ENCODE measurements around the gene CTSL. TPM values are rescaled to one million over a fixed set of nuclear protein-coding genes. Genes with fewer than 3 reads are reported as not detected.
A peak's percentile ranks its signal among the peaks of the same experiment; 100 is the strongest.

The CTSL gene
- total RNA-seq, 2 donors from 2014 or later, result 3.4 to 4.0 TPM

DNA sequence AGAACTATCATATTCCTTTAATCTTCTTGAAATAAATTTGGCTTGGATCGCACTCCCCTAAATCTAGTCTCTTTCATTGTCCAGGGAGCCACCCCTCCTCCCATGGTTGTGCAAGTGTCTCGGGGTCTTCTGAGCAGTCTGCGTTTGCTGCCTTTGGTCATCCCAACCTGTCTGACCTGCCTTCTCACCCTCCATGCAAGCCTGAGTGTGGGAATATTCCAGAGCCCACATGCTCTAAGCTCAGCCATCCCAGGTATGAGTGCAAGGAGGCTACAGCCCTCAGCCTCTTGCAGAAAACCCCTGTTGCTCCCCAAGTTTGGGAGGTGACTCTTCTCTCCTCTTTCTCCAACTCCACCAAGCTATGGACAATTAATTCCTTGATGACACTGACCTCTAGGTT, 7.7 kb upstream of the CTSL start:
- no peak overlapping the region for H3K27ac Mint-ChIP-seq
- no peak overlapping the region for H3K4me3 Mint-ChIP-seq
- no peaks in the 10 kb centered on the region for H3K27me3 Mint-ChIP-seq
- no peak for DNase-seq
- H3K4me1 Mint-ChIP-seq, result peaks cover 10% of the 10 kb centered on the region
- no peaks in the 10 kb centered on the region for H3K36me3 Mint-ChIP-seq (ENCODE audit: low read depth)
- no peaks in the 10 kb centered on the region for H3K9me3 ChIP-seq (ENCODE audit: control insufficient read depth, low read length, poor library complexity, severe bottlenecking)
- no peak for ATAC-seq

DNA sequence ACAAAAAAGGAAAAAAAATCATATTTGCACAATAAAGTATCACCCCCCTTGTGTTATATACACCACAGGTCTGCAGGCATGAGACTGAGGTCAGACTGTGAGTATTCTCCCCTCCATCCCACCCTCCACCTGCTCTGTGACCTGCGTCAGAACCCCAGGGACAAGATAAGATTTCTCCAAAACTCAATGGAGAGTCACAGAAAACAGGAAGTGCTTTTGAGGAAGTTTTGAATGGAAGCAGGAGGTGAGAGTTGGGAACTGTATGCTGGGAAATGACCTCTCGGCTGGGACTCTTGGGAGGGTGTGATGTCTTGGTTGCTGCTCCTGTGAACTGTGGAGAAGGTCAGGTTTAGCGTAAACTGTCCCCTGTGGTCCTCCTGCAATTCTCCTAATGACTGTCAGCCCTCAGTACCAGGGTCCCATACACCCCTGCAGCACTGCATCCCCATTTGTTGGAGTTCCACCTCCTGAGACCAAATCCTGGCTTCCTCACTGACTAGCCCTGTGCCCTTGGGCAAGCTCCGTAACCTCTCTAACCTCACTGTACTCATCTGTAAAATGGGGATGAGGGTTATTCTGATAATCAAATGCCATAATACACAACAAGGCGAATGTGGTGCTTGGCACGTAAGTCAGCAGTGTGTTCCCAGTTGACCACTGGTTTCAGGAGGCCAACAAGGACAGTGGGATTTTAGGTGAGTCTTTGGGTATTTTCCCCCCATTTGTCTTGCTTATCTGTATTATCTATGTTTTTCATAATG, 6.9 kb upstream of the CTSL start:
- H3K36me3 Mint-ChIP-seq (ENCODE audit: low read depth), result no peaks in the 10 kb centered on the region
- H3K4me3 Mint-ChIP-seq, result no peak overlapping the region

DNA sequence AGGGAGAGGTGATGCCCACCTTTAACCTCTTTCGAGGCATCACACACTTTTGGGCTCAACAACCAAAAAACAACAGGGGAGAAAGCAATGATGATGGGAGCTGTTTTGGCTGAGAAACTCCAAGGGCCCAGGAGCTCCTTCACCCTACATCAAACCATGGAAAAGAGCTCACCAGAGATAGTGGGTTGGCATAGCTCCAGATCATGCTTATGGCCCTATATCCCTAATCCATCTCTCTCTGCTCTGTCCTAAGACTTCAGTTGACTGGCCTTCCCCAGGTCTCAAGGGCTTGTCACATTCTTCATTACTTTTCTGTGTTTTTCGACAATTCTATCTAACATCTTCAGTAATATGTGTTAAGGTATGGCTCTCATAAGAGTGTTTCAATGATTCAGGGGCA, 5.7 kb upstream of the CTSL start:
- ATAC-seq, result no peak
- no peaks in the 10 kb centered on the region for H3K9me3 ChIP-seq (ENCODE audit: control insufficient read depth, low read length, poor library complexity, severe bottlenecking)
- H3K4me3 Mint-ChIP-seq, result no peak overlapping the region
- H3K36me3 Mint-ChIP-seq (ENCODE audit: low read depth), result no peaks in the 10 kb centered on the region
- no peak for DNase-seq
- H3K27ac Mint-ChIP-seq, result no peak overlapping the region
- H3K4me1 Mint-ChIP-seq, result peaks cover 2% of the 10 kb centered on the region
- H3K27me3 Mint-ChIP-seq, result no peaks in the 10 kb centered on the region

More for the DNA sequence above, 6.9 kb upstream of the CTSL start:
- Mint-ChIP-seq H3K27ac (no peak overlapping the region), H3K4me1 (peaks cover 4% of the 10 kb centered on the region), H3K27me3 (no peaks in the 10 kb centered on the region)
- no peaks in the 10 kb centered on the region for H3K9me3 ChIP-seq (ENCODE audit: control insufficient read depth, low read length, poor library complexity, severe bottlenecking)
- no peak for DNase-seq
- no peak for ATAC-seq

DNA sequence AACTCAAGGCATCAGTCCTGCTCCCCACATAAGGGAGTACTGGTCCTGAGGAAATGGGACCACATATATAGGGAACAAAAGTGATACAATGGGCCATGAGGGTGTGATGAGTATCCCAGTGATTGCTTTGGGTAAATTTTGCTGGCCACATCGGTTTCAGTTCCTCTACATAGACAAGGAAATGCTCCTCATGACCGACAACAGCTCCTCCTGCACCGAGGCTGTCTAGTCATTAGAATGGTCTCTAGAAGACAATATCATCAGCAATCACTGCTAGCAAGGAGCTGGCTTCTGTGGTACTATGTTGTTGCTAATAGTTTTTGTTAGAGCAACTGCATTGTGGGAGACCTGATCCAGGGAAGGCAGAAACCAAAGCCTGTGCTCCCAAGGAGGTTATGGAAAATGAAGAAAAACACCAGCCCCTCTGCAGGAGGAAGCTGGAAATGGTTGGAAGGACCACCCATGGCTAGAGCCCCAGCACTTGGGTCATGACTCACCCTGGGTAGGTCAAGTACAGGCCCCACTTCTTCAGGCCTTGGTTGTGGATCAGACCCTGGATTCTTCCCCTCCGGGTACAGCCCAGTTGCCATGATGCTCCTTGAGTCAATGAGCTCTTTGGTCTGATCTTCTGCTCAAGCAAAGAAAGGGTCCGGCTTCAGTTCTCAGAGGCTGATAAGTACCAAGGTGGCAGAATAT, 3.4 kb upstream of the CTSL start:
- H3K9me3 ChIP-seq (ENCODE audit: control insufficient read depth, low read length, poor library complexity, severe bottlenecking), result no peaks in the 10 kb centered on the region
- ATAC-seq (no peak), DNase-seq (no peak)
- H3K27me3 Mint-ChIP-seq, result peaks cover 5% of the 10 kb centered on the region
- peaks cover 4% of the 10 kb centered on the region for H3K36me3 Mint-ChIP-seq (ENCODE audit: low read depth)
- no peak overlapping the region for H3K27ac Mint-ChIP-seq
- peaks cover 9% of the 10 kb centered on the region for H3K4me1 Mint-ChIP-seq
- H3K4me3 Mint-ChIP-seq, result no peak overlapping the region

DNA sequence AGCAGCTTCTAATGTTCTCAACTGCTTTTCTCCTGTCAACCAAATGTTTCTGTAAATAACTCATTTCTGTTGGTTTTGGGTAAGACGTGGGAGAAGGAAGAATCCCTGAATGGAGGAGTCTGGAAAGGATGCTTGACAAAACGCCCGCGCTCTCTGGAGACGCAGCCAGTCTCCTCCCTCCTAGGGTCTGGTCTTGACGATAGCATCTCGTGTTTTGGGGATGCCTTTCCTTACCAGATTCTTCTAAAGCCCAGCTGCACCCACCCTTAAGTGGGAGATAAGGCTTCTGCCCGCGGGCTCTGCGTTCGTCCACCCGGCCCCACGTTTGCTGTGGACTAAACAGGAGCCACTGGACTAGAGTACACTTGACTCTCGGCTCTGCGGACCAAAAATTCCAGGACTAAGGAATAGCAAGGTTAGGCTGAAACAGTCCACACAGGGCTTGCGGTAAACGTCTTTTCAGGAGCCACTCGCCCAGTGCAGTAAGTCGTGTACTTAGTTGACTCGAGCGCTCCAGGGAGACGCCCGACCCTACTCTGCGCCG, 491 bp upstream of the CTSL start:
- peaks cover 11% of the 10 kb centered on the region for H3K4me1 Mint-ChIP-seq
- peaks cover 5% of the 10 kb centered on the region for H3K27me3 Mint-ChIP-seq
- ATAC-seq, result no peak
- H3K27ac Mint-ChIP-seq, result peak overlapping the region; percentile 93
- peaks cover 4% of the 10 kb centered on the region for H3K36me3 Mint-ChIP-seq (ENCODE audit: low read depth)
- no peaks in the 10 kb centered on the region for H3K9me3 ChIP-seq (ENCODE audit: control insufficient read depth, low read length, poor library complexity, severe bottlenecking)
- DNase-seq, result no peak
- peak overlapping the region; percentile 96 for H3K4me3 Mint-ChIP-seq

DNA sequence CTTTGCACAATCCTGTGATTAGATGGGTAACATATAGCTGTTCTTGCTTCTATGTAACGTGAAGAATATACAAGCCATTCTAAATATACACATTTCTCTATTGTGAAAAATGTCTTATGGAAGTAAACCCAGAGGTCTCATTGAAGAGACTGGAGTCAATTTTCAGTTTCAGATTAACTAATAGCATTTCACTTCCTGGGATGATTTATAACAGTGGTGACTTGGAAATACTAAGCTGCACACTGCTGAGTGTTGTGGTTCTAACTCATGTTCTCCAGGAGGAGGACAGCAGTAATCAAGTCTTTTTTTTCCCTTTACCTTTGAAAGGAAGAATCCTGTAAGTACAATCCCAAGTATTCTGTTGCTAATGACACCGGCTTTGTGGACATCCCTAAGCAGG, 3.3 kb downstream of the CTSL start:
- peaks cover 8% of the 10 kb centered on the region for H3K36me3 Mint-ChIP-seq (ENCODE audit: low read depth)
- peaks cover 13% of the 10 kb centered on the region for H3K4me1 Mint-ChIP-seq

DNA sequence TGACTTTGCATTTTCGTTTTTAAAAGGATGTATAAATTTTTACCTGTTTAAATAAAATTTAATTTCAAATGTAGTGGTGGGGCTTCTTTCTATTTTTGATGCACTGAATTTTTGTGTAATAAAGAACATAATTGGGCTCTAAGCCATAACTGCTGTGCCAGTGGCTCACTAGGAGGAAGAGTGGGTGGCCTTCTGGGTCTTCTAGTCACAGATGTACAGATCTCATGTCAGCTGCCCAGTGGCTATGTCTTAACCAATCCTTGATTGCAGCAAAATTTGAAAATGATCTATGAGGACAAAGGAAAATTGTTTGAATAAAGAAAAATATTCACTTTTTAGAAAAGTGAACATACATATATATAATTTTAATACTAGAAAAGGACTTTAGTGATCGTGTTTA, 5.4 kb downstream of the CTSL start:
- H3K36me3 Mint-ChIP-seq (ENCODE audit: low read depth), result peaks cover 6% of the 10 kb centered on the region
- ATAC-seq, result no peak

More for the DNA sequence above, 3.3 kb downstream of the CTSL start:
- H3K4me3 Mint-ChIP-seq, result no peak overlapping the region
- H3K27ac Mint-ChIP-seq, result no peak overlapping the region
- ATAC-seq (no peak), DNase-seq (no peak)
- peaks cover 27% of the 10 kb centered on the region for H3K27me3 Mint-ChIP-seq
- H3K9me3 ChIP-seq (ENCODE audit: control insufficient read depth, low read length, poor library complexity, severe bottlenecking), result no peaks in the 10 kb centered on the region

DNA sequence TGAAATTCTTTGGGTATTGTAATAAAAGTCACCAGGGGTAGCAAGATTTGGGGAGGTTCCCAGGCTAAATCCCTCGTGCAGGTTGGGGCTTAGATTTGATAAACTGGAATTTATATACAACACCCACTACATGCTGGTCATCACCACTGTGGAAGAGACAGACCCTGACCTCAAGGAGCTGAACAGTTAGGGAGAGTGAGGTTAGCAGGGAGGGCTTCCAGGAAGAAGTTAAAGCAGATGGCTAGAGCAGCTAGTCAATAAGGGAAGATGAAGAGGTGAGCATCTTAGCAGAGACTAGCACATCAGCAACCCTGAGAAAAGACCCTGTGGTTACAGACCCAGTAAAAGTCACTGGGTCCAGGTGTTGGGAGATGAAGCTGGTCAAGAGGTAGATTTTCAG, 6.4 kb downstream of the CTSL start:
- peaks cover 6% of the 10 kb centered on the region for H3K36me3 Mint-ChIP-seq (ENCODE audit: low read depth)
- H3K27ac Mint-ChIP-seq, result peak overlapping the region; percentile 21
- peaks cover 24% of the 10 kb centered on the region for H3K27me3 Mint-ChIP-seq
- peaks cover 6% of the 10 kb centered on the region for H3K4me1 Mint-ChIP-seq
- no peak for ATAC-seq
- no peak for DNase-seq
- no peaks in the 10 kb centered on the region for H3K9me3 ChIP-seq (ENCODE audit: control insufficient read depth, low read length, poor library complexity, severe bottlenecking)
- H3K4me3 Mint-ChIP-seq, result no peak overlapping the region

More for the DNA sequence above, 5.4 kb downstream of the CTSL start:
- H3K27me3 Mint-ChIP-seq, result peaks cover 24% of the 10 kb centered on the region
- DNase-seq, result no peak
- no peaks in the 10 kb centered on the region for H3K9me3 ChIP-seq (ENCODE audit: control insufficient read depth, low read length, poor library complexity, severe bottlenecking)
- H3K4me1 Mint-ChIP-seq, result peaks cover 8% of the 10 kb centered on the region
- no peak overlapping the region for H3K4me3 Mint-ChIP-seq
- H3K27ac Mint-ChIP-seq, result no peak overlapping the region

DNA sequence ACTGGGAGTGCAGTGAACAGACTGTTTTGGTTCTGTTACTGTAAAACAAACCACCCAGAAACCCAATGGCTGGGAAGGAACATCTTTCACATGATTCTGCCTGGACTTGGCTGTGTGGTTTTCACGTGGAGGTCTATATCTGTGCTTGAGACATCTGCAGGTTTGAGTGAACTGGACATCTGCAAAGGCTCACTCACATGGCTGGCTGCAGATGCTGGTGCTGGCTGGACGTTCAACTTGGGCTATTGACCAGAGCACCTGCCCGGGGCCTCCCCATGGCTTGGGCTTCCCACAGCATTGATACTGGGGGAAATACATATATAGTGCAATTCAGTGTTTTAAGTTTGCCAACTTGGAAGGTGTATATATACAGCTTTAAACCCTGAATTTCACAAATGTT, 6.8 kb downstream of the CTSL start:
- H3K27me3 Mint-ChIP-seq, result peaks cover 24% of the 10 kb centered on the region
- peaks cover 5% of the 10 kb centered on the region for H3K4me1 Mint-ChIP-seq
- H3K9me3 ChIP-seq (ENCODE audit: control insufficient read depth, low read length, poor library complexity, severe bottlenecking), result no peaks in the 10 kb centered on the region
- peaks cover 6% of the 10 kb centered on the region for H3K36me3 Mint-ChIP-seq (ENCODE audit: low read depth)
- no peak for DNase-seq
- H3K27ac Mint-ChIP-seq, result no peak overlapping the region
- ATAC-seq, result no peak
- no peak overlapping the region for H3K4me3 Mint-ChIP-seq

DNA sequence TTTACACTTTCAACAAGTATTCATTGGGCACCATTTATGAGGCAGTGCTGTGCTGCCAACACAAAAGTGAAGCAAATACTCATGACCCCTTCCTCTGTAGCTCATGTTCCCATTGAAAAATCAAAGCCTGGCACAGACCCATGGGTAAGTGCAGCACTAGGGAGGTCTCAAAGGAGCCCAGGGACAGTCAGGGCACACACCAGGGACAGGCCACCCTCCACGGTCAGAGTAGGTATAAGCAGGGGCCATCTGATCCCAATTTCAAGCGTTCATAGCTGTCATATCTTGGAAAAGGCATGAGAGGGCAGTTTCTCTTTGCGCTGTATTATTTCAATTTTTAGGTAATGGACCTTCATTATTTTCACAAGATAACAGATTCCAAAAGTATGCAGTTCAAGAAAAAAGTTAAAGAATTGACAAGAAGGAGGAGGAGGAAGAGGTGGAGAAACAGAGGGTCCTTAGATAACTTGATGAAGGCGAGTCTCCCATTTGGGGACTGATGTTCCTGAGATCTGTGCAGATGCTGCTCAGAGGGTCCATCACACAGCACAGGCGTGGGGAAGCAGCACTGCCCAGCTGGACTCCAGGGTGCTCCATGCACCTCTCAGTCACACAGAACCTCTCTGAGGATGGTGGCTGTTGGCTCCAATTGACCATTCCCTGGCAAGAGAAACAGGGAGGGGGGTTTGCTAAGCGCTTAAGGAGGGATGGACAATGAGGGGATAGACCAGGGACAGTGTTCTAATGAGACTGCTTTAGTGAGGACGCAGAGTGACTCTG, 7.5 kb downstream of the CTSL start:
- Mint-ChIP-seq H3K4me1 (peaks cover 4% of the 10 kb centered on the region), H3K4me3 (no peak overlapping the region)

DNA sequence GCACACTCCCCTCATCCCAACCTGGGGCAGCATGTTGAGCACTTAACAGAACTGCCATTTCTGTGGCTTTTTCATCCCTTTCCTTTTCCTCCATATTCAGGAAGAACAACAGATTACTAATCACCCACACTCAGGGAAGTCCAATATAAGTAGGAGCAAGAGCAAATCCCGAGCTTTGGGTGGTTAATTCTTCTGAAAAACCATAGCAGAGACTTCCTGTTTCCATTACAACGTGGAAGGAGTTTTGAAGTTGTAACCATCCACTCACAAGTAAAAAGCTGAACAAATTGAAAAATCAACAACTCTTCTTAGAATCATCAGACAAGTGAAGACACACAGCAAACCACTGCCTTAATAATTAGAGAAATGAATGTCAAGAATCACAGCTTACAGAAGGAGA, 8.2 kb downstream of the CTSL start:
- DNase-seq (no peak), ATAC-seq (no peak)
- no peaks in the 10 kb centered on the region for H3K9me3 ChIP-seq (ENCODE audit: control insufficient read depth, low read length, poor library complexity, severe bottlenecking)
- Mint-ChIP-seq H3K27me3 (peaks cover 25% of the 10 kb centered on the region), H3K27ac (no peak overlapping the region), H3K4me3 (no peak overlapping the region), H3K36me3 (ENCODE audit: low read depth) (peaks cover 6% of the 10 kb centered on the region), H3K4me1 (peaks cover 4% of the 10 kb centered on the region)

More for the DNA sequence above, 7.5 kb downstream of the CTSL start:
- Mint-ChIP-seq H3K36me3 (ENCODE audit: low read depth) (peaks cover 6% of the 10 kb centered on the region), H3K27me3 (peaks cover 24% of the 10 kb centered on the region), H3K27ac (no peak overlapping the region)
- DNase-seq, result no peak
- no peak for ATAC-seq
- H3K9me3 ChIP-seq (ENCODE audit: control insufficient read depth, low read length, poor library complexity, severe bottlenecking), result no peaks in the 10 kb centered on the region

DNA sequence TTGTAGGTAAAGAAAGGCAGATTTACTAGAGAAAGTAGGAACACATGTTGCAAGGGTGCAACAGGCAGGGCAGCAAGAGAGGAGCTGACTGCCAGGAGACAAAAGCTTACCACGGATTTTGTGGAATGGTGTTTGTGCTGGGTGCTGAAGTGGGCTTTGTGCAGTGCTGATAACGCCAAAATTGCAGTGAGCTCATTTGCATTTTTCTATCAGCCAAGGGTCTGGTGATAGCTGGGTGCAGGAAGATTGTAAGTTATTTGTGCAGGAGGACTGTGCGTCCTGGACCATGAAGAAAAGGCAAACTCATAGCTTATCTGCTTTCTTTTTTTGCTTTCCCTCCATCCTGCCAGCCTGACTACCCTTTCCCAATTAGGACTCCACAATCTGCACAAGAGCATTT, 13.6 kb downstream of the CTSL start:
- Mint-ChIP-seq H3K27me3 (peaks cover 25% of the 10 kb centered on the region), H3K4me1 (no peaks in the 10 kb centered on the region), H3K4me3 (no peak overlapping the region), H3K27ac (no peak overlapping the region), H3K36me3 (ENCODE audit: low read depth) (peaks cover 4% of the 10 kb centered on the region)
- no peak for DNase-seq
- no peak for ATAC-seq
- no peaks in the 10 kb centered on the region for H3K9me3 ChIP-seq (ENCODE audit: control insufficient read depth, low read length, poor library complexity, severe bottlenecking)

DNA sequence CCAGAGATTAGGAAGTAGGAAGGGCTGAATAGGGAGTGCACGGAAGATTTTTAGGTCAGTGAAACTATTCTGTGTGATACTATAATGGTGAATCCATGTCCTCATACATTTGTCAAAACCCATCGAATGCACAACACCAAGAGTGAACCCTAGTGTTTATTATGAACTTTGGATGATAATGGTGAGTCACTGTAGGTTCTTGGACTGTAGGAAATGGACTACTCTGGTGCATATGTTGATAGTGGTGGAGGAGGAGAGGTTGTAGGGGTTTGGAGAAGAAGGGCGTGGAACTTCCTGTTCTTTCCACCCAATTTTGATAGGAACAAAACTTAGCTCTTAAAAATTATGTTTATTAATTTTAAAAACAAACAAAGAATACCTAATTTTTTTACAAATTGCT, 14.3 kb downstream of the CTSL start:
- H3K36me3 Mint-ChIP-seq (ENCODE audit: low read depth), result peaks cover 4% of the 10 kb centered on the region
- ATAC-seq, result no peak
- no peak for DNase-seq
- H3K27me3 Mint-ChIP-seq, result peaks cover 25% of the 10 kb centered on the region
- H3K4me1 Mint-ChIP-seq, result no peaks in the 10 kb centered on the region
- H3K9me3 ChIP-seq (ENCODE audit: control insufficient read depth, low read length, poor library complexity, severe bottlenecking), result no peaks in the 10 kb centered on the region
- no peak overlapping the region for H3K4me3 Mint-ChIP-seq
- no peak overlapping the region for H3K27ac Mint-ChIP-seq
